Astrocyte of the spinal cord (primary cell): ENCODE measurements around the gene AOAH.

Source experiments
- DNase-seq: peaks from one replicate; pipeline ENCODE4 v3.0.0; 2011; ENCODE audit warnings: low read depth, low spot score
- H3K4me3 ChIP-seq: 2 replicates; pipeline ENCODE4 v1.5.1; 2011; ENCODE audit warnings: low read depth, mild to moderate bottlenecking, low read length, moderate library complexity
- in situ Hi-C: cut with HindIII; loops from 2 replicates; pipeline ENCODE4 v1.10.0; 2017; ENCODE audit warnings: low sequenced_read_pairs
- TF ChIP-seq, protein P1 (sequence below): IDR thresholded peaks from 2 replicates; pipeline ENCODE4 v1.5.1; 2012; ENCODE audit warnings: low read depth, mild to moderate bottlenecking, low read length, inconsistent platforms

AOAH gene

DNA sequence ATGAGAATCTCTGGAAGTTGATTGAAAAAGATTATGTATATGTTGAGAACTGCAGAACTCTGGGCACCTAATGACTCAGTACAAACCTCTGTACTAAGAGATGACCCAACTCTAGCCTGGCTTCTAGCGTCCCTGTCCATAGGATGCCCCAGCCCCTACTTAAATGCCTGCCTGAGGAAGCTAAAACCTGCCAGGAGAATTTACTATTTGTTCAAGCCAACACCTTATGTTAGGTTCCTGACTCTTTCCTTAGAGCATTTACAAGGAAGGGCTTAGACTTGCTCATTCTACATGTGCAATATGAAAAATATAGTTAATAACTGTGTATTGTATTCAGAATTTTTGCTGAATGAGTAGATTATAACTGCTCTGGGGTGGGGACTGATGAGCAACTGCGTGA is 37.5 kb upstream of the AOAH start:
- H3K4me3 ChIP-seq, result no peak overlapping the region
- TF ChIP-seq, protein P1, sequence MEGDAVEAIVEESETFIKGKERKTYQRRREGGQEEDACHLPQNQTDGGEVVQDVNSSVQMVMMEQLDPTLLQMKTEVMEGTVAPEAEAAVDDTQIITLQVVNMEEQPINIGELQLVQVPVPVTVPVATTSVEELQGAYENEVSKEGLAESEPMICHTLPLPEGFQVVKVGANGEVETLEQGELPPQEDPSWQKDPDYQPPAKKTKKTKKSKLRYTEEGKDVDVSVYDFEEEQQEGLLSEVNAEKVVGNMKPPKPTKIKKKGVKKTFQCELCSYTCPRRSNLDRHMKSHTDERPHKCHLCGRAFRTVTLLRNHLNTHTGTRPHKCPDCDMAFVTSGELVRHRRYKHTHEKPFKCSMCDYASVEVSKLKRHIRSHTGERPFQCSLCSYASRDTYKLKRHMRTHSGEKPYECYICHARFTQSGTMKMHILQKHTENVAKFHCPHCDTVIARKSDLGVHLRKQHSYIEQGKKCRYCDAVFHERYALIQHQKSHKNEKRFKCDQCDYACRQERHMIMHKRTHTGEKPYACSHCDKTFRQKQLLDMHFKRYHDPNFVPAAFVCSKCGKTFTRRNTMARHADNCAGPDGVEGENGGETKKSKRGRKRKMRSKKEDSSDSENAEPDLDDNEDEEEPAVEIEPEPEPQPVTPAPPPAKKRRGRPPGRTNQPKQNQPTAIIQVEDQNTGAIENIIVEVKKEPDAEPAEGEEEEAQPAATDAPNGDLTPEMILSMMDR, result no peak
- no peak for DNase-seq
- in situ Hi-C loops, result no loop called here

DNA sequence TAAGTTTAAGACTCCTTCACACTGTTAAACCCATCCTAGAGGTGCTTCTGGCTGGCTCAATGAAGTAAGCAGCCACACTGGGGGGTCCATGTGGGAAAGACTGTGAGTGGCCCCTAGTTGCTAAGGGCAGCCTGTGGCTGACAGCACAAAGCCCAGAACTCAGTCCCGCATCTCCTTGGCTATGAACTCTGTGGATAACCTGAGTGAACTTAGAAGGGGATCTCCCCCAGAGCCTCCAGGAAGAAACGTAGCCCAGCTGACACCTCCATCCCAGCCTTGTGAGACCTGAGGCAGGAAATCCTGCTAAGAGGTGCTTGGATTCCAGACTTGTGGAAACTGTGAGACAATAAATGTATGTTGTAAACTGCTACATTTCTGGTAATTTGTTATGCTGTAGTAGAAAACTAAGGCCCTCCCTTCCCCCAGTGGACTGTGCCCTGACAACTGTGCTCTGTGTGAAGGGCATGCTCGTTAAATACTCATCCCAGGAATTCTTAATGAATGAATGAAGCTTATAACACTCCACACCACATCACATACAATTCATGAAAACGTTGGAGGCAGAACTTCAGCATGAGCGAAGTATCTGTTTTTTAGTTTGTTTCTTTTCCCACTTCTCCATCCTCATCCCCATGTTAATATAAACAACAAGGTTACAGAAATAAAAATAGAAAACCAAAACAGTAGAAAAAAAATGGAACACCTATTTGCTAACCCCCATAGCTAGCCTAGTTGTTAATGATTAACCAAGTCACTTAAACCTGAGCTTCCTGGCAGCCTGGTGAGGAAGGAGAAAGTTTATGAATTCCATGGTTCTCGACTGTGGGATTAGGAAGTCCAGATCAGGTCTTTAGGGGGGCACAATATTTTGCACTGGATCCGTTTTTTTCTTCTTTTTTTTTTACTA is 36.8 kb upstream of the AOAH start:
- in situ Hi-C loops, result no loop called here
- no peak overlapping the region for H3K4me3 ChIP-seq
- no peak for DNase-seq
- TF ChIP-seq, protein P1, result no peak

- TF ChIP-seq, protein P1, result no peak
- DNase-seq, result no peak
- in situ Hi-C loops, result no loop called here
- H3K4me3 ChIP-seq, result no peak overlapping the region
These were observed 34.6 kb upstream of the AOAH start for GRCh38 chr7:36758879-36759278.

DNA sequence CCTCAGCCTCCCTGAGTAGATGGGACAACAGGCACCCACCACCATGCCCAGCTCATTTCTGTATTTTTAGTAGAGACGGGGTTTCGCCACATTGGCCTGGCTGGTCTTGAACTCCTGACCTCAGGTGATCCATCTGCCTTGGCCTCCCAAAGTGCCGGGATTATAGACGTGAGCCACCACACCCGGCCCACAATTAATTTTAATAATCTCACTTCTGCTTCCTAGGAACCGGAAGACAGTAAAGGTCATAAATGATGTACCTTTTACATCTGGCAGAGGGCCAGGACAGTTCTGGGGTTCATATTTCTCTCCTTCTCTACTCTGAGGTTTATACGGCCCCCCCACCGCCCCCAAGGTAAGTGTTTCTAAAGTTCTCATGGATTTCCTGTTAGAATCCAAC is 31.2 kb upstream of the AOAH start:
- in situ Hi-C loops, result no loop called here
- TF ChIP-seq, protein P1, result no peak
- H3K4me3 ChIP-seq, result no peak overlapping the region
- DNase-seq, result no peak

DNA sequence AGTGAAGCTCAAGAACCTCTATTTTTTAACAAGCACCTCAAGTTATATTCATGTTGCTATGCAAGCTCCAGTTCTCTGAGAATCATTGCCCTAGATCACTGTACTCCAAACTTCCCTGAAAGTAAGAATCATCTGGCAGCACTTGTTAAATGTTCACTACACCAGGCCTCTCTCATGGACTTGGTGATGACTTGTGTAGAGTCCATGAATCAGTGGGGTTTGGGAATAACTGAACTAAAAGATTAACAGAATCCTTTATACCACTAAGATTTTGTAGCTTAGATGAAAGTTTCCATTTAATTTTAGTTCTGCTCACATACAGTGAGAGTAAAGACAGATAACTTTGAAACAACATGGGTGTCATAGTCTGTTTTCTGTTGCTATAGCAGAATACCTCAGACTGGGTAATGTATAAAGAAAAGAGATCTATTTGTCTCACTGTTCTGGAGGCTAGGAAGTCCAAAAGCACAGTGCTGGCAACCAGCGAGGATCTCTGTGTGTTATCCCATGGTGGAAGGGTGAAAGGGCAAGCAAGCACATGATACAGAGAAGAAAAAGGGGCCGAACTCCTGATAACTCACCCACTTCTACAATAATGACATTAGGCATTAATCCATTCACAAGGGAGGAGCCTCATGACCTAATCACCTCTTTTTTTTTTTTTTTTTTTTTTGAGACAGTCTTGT is 27.9 kb upstream of the AOAH start:
- TF ChIP-seq, protein P1, result no peak
- no peak for DNase-seq
- no peak overlapping the region for H3K4me3 ChIP-seq
- in situ Hi-C loops, result no loop called here

GRCh38 chr7:36750451-36750850 is 26.2 kb upstream of the AOAH start:
- H3K4me3 ChIP-seq, result no peak overlapping the region
- TF ChIP-seq, protein P1, result no peak
- in situ Hi-C loops, result no loop called here
- DNase-seq, result no peak
